Tibial artery (tissue), 4 donors: ENCODE results near the gene CORO7.

ENCODE experiments used
- DNase-seq, 2 donors: peaks; one replicate each; pipeline ENCODE4 v3.0.0-alpha.2; 2019
- H3K27ac ChIP-seq, 2 donors: fragments of 200-600 bp; sonication (generic) in 1 of 2; 1 replicate in 1 of 2; 2 replicates in 1 of 2; pipeline ENCODE4 v1.5.1; 2018 to 2019; ENCODE audit warnings: mild to moderate bottlenecking in 1 of 2
- H3K27me3 ChIP-seq, 2 donors: fragments of 200-600 bp; sonication (generic) in 1 of 2; one replicate each; pipeline versions ENCODE4 v1.5.1 to v1.6.0; 2016 to 2019
- H3K36me3 ChIP-seq, 3 donors: fragments of 200-600 bp; sonication (generic) in 2 of 3; one replicate each; pipeline ENCODE4 v1.5.1; 2016 to 2019; ENCODE audit warnings: mild to moderate bottlenecking in 2 of 3
- H3K4me1 ChIP-seq, 4 donors: fragments of 200-600 bp; sonication (generic) in 2 of 4; 1 replicate in 3 of 4; 2 replicates in 1 of 4; pipeline ENCODE4 v1.5.1; 2016 to 2019
- H3K4me3 ChIP-seq, 2 donors: fragments of 200-600 bp; sonication (generic) in 1 of 2; 1 replicate in 1 of 2; 2 replicates in 1 of 2; pipeline ENCODE4 v1.5.1; 2018 to 2019; ENCODE audit warnings: mild to moderate bottlenecking in 2 of 2
- H3K9me3 ChIP-seq, 3 donors: fragments of 200-600 bp; sonication (generic) in 1 of 3; one replicate each; pipeline ENCODE4 v1.5.1; 2016 to 2019
- intact Hi-C: fragments of 100-400 bp; cut with DNase I; formaldehyde crosslinking; loops from one replicate; pipeline ENCODE4 v1.15.0; 2023; ENCODE audit warnings: low total_unique reads
- TF ChIP-seq, protein P1 (sequence below), 2 experiments: fragments of 200-600 bp in 1 of 2; fragments of 450-650 bp in 1 of 2; IDR thresholded peaks; one replicate each; pipeline ENCODE4 v1.5.1; 2017 to 2019; ENCODE audit warnings: antibody characterized with exemption in 2 of 2, mild to moderate bottlenecking in 1 of 2, moderate library complexity in 1 of 2

The CORO7 gene

DNA sequence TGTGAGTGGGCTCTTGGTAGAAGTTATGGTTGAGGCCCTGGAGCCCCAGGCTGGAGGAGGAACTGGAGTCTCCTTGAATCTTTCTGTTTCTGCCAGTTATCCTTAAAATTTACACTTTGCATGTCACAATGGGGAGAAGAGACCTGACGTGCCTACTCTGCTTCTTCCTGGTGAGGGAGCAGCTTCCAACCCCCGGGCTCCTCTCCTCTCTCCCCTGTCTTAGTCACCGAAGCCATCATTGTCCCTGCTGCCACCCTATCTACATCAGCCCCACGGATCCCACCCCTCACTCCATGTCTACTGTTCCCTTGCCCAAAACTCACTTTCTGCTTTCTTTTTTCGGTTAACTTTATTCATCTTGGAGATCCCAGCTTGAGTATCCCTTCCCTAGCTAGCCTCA lies 26.9 kb upstream of the CORO7 start:
- TF ChIP-seq, protein P1, sequence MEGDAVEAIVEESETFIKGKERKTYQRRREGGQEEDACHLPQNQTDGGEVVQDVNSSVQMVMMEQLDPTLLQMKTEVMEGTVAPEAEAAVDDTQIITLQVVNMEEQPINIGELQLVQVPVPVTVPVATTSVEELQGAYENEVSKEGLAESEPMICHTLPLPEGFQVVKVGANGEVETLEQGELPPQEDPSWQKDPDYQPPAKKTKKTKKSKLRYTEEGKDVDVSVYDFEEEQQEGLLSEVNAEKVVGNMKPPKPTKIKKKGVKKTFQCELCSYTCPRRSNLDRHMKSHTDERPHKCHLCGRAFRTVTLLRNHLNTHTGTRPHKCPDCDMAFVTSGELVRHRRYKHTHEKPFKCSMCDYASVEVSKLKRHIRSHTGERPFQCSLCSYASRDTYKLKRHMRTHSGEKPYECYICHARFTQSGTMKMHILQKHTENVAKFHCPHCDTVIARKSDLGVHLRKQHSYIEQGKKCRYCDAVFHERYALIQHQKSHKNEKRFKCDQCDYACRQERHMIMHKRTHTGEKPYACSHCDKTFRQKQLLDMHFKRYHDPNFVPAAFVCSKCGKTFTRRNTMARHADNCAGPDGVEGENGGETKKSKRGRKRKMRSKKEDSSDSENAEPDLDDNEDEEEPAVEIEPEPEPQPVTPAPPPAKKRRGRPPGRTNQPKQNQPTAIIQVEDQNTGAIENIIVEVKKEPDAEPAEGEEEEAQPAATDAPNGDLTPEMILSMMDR (IDR thresholded peaks at IDR 0.05), result no peak
- Histone ChIP-seq H3K4me1 (no peaks in the 10 kb centered on the region), H3K27ac (no peak overlapping the region), H3K27me3 (no peaks in the 10 kb centered on the region), H3K4me3 (no peak overlapping the region), H3K36me3 (peaks cover 87 to 100% (median 95%) of the 10 kb centered on the region in 3 donors), H3K9me3 (no peaks in the 10 kb centered on the region)
- intact Hi-C loops, result no loop called here
- DNase-seq, result no peak

DNA sequence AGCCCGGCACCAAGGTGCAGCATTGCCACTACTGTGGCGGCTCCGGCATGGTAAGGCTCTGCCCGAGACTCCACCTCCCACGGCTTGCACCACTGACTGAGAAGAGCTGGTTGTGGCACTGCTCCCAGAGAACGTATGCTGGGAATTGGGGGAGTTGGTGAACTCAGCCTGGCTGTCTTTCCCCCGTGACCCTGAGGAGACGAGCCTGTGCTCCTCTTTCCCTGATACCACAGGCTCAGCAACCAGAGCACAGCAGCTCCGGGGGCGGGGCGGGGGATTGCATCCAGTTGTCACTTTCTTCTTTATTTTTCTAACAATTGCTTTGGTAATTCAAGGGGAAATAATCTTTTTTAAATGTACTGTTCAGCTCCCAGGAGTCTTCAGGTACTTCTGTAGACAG lies 26.0 kb upstream of the CORO7 start:
- DNase-seq, result no peak
- Histone ChIP-seq H3K27ac (no peak overlapping the region), H3K9me3 (no peaks in the 10 kb centered on the region), H3K27me3 (no peaks in the 10 kb centered on the region), H3K4me3 (no peak overlapping the region), H3K4me1 (no peaks in the 10 kb centered on the region), H3K36me3 (peaks cover 91 to 100% (median 96%) of the 10 kb centered on the region in 3 donors)
- intact Hi-C loops, result no loop called here
- TF ChIP-seq, protein P1 (IDR thresholded peaks at IDR 0.05), result no peak

DNA sequence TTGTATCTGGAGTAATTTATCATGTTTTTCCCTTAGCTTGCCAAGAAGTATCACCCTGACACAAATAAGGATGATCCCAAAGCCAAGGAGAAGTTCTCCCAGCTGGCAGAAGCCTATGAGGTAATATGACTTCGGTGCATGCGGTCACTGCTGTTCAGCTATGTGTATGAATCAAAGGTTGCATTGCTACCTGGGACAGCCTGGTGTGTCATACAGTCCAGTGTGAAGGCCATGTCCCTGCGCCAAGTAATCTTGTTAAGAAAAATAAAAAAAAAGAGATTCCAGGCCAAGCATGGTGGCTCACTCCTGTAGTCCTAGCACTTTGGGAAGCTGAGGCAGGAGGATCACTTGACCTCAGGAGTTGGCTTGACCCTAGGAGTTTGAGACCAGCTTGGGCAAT lies 21.0 kb upstream of the CORO7 start:
- no peaks in the 10 kb centered on the region for H3K9me3 ChIP-seq
- no peaks in the 10 kb centered on the region for H3K27me3 ChIP-seq
- H3K27ac ChIP-seq, result no peak overlapping the region
- TF ChIP-seq, protein P1 (IDR thresholded peaks at IDR 0.05), result no peak
- peaks cover 62 to 81% (median 78%) of the 10 kb centered on the region in 3 donors for H3K36me3 ChIP-seq
- no peak overlapping the region for H3K4me3 ChIP-seq
- H3K4me1 ChIP-seq, result no peaks in the 10 kb centered on the region
- intact Hi-C loops, result no loop called here
- no peak for DNase-seq

DNA sequence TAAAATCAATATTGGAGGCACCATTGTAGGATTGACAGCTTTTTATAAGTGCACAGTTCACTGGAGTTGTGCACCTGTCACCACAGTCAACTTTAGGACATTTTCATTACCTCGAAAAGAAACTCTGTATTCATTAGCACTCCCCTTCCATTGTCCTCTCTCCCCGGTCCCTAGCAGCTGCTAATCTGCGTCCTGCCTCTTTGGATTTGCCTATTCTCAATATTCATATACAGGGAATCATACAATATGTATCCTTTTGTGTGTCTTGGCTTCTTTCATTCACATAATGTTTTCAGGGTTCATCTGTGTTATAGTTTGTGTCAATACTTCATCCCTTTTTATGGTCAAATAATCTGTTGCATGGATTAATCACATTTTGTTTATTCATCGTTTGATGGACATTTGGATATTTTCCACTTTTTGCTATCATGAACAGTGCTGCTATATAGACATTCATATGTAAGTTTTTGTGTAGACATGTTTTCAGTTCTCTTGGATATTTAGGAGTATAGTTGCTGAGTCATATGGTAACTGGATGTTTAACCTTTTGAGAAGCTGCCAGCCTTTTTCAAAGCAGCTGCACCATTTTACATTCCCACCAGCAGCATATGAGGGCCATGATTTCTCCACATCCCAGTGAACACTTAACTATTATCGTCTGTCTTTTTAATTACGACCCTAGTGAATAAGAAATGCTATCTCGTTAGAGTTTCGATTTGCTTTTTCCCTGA lies 19.1 kb upstream of the CORO7 start:
- no peak overlapping the region for H3K4me3 ChIP-seq
- H3K27me3 ChIP-seq, result no peaks in the 10 kb centered on the region
- TF ChIP-seq, protein P1 (IDR thresholded peaks at IDR 0.05), result no peak
- no peak for DNase-seq
- intact Hi-C loops, result no loop called here
- no peaks in the 10 kb centered on the region for H3K4me1 ChIP-seq
- H3K27ac ChIP-seq, result no peak overlapping the region
- H3K9me3 ChIP-seq, result no peaks in the 10 kb centered on the region
- H3K36me3 ChIP-seq, result peaks cover 45 to 79% (median 66%) of the 10 kb centered on the region in 3 donors

DNA sequence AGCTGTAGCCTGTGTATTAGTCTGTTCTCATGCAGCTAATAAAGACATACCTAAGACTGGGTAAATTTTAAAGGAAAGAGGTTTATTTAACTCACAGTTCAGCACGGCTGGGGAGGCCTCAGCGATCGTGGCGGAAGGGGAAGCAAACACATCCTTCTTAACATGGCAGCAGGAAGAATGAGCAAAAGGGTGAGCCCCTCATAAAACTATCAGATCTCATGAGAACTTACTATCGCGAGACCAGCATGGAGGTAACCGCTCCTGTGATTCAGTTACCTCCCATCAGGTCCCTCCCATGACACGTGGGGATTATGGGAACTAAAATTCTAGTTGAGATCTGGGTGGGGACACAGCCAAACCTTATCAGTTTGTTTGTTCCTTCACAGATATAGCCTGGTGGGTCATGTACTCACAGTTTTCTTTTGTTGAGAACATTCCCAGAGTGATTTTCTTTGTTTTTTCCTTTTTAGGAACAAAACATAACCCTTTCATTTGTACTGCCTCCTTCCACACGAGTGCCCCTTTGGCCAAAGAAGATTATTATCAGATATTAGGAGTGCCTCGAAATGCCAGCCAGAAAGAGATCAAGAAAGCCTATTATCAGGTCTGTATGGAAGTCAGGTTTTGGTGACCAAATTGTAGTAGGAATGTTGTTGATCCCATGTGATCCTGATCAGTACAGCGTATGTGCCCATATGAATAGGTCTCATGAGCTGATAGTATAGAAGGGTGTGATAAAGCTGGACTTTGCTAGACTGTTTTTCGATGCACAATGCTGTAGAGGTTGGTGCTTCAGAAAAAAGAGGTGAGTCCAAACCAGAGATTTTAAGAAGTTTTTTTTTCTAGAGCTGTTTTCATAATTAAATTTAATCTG lies 17.8 kb upstream of the CORO7 start:
- DNase-seq, result no peak
- intact Hi-C loops, result no loop called here
- no peaks in the 10 kb centered on the region for H3K4me1 ChIP-seq

More for the DNA sequence above, 17.8 kb upstream of the CORO7 start:
- TF ChIP-seq, protein P1 (IDR thresholded peaks at IDR 0.05), result no peak
- Histone ChIP-seq H3K9me3 (no peaks in the 10 kb centered on the region), H3K4me3 (no peak overlapping the region), H3K36me3 (peaks cover 36 to 66% (median 52%) of the 10 kb centered on the region in 3 donors), H3K27me3 (no peaks in the 10 kb centered on the region), H3K27ac (no peak overlapping the region)
